Brain microvascular endothelial cell (primary cell): ENCODE data around the gene KCTD18.

Experiments used
- DNase-seq: peaks from one replicate; pipeline ENCODE4 v3.0.0-alpha.2; 2020
- H3K27ac ChIP-seq: fragments of 250-450 bp; sonication (Bioruptor Pico); 2 replicates; pipeline ENCODE4 v1.5.1; 2020; ENCODE audit warnings: mild to moderate bottlenecking, moderate library complexity
- H3K27me3 ChIP-seq: fragments of 250-450 bp; sonication (Bioruptor Pico); replicated peaks from 2 replicates; pipeline ENCODE4 v1.5.1; 2020; ENCODE audit warnings: mild to moderate bottlenecking
- H3K36me3 ChIP-seq: fragments of 250-450 bp; sonication (Bioruptor Pico); replicated peaks from 2 replicates; pipeline ENCODE4 v1.5.1; 2020; ENCODE audit warnings: mild to moderate bottlenecking
- H3K4me3 ChIP-seq: 2 replicates; pipeline ENCODE4 v1.5.1; 2011; ENCODE audit warnings: low read depth, mild to moderate bottlenecking, control low read depth, low read length, moderate library complexity
- CTCF ChIP-seq: IDR thresholded peaks from 2 replicates; pipeline ENCODE4 v1.5.1; 2011; ENCODE audit warnings: low read depth, mild to moderate bottlenecking, moderate library complexity, low read length, control low read depth, inconsistent platforms; ENCODE audit errors: missing control alignments
- in situ Hi-C: cut with HindIII; loops from 2 replicates; pipeline ENCODE4 v1.10.0; 2017; ENCODE audit warnings: low sequenced_read_pairs, low pct_ligation_motif_present

The KCTD18 gene

GRCh38 chr2:200446612-200447011 is 63.3 kb downstream of the KCTD18 start:
- Histone ChIP-seq H3K36me3 (peaks cover 9% of the 10 kb centered on the region), H3K27ac (no peak overlapping the region), H3K27me3 (no peaks in the 10 kb centered on the region), H3K4me3 (no peak overlapping the region)
- DNase-seq: no peak
- no peak for TF ChIP-seq CTCF
- in situ Hi-C loops: no loop called here

DNA sequence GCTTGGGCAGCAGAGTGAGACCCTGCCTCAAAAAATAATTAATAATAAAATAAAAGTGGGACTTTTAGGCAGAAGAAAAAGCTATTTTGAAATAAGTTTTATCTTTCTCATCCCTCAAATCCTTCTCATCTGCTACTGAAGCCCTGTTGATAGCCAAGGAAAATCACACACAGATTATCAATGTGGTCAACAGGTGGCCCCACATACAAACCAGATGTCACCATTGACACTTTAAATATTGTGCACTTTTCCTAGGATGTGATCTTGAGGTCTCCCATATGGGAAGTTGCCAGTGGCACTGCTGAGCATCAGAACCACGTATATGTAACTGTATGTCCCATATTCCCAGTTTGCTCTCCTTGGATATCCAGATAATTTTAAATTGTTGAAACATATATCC is 64.6 kb downstream of the KCTD18 start:
- Histone ChIP-seq H3K27ac (no peak overlapping the region), H3K4me3 (no peak overlapping the region), H3K27me3 (no peaks in the 10 kb centered on the region), H3K36me3 (peaks cover 11% of the 10 kb centered on the region)
- in situ Hi-C loops: no loop called here
- no peak for TF ChIP-seq CTCF
- DNase-seq: no peak

DNA sequence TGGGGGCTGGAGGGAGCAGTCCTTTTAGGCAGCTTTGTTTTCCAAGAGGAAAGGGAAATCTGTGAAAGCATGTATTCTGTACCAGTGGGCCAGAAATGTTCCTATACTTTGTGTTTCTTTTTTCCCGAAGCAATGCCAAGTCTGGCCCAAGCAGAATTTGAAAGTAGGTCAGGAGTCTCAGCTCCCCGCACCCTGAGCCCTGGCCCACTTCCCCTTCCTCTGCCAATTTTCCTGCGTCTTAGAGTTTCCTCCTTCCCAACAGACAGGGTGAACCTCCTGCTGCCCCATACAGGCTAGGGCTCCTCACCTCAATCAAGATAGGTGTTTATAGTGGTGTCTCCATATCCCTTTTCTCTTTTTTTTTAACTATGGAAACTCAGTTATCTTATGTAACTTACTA is 65.3 kb downstream of the KCTD18 start:
- Histone ChIP-seq H3K36me3 (peaks cover 9% of the 10 kb centered on the region), H3K27ac (no peak overlapping the region), H3K27me3 (no peaks in the 10 kb centered on the region), H3K4me3 (no peak overlapping the region)
- no peak for TF ChIP-seq CTCF
- in situ Hi-C loops: no loop called here
- no peak for DNase-seq

GRCh38 chr2:200443916-200444315 is 66.0 kb downstream of the KCTD18 start:
- H3K27ac ChIP-seq: no peak overlapping the region

GRCh38 chr2:200443376-200443775 is 66.5 kb downstream of the KCTD18 start:
- no peak for DNase-seq
- in situ Hi-C loops: no loop called here
- H3K27me3 ChIP-seq: no peaks in the 10 kb centered on the region
- H3K4me3 ChIP-seq: no peak overlapping the region
- TF ChIP-seq CTCF: no peak
- no peak overlapping the region for H3K27ac ChIP-seq
- H3K36me3 ChIP-seq: peaks cover 9% of the 10 kb centered on the region

More at GRCh38 chr2:200443916-200444315, 66.0 kb downstream of the KCTD18 start:
- in situ Hi-C loops: no loop called here
- Histone ChIP-seq H3K27me3 (no peaks in the 10 kb centered on the region), H3K4me3 (no peak overlapping the region), H3K36me3 (peaks cover 9% of the 10 kb centered on the region)
- no peak for TF ChIP-seq CTCF
- no peak for DNase-seq

GRCh38 chr2:200442471-200442870 is 67.4 kb downstream of the KCTD18 start:
- H3K27me3 ChIP-seq: no peaks in the 10 kb centered on the region
- no peak for TF ChIP-seq CTCF
- H3K27ac ChIP-seq: no peak overlapping the region
- no peak for DNase-seq
- in situ Hi-C loops: no loop called here
- H3K4me3 ChIP-seq: no peak overlapping the region
- H3K36me3 ChIP-seq: peaks cover 14% of the 10 kb centered on the region
